Measurements from ENCODE around the gene FGF6.

- TF ChIP-seq CTCF (IDR thresholded peaks at IDR 0.05; ENCODE audit: low read depth, low read length, missing input control) = no peak
- no peak for TF ChIP-seq TAF1 (conservative IDR thresholded peaks at IDR 0.05)
- TF ChIP-seq FOXA2 (IDR thresholded peaks at IDR 0.05) = no peak
Observed at GRCh38 chr12:4412465-4412864, 33.1 kb downstream of the FGF6 start.

Measured in liver (tissue), 3 donors.